Activated T-cell treated with anti-CD3 and anti-CD28 coated beads, Interleukin-2, amount 50 U/mL, for 1 hour (primary cell): ENCODE data around the gene KLF1.
"Not testable (repeated sequence)": the region's sequence is repeated elsewhere in the genome, so short reads cannot be mapped to it uniquely, and the experiment has no call there.

Source experiments
- DNase-seq: peaks from one replicate; pipeline ENCODE4 v3.0.0-alpha.2; 2020

KLF1 gene

DNA sequence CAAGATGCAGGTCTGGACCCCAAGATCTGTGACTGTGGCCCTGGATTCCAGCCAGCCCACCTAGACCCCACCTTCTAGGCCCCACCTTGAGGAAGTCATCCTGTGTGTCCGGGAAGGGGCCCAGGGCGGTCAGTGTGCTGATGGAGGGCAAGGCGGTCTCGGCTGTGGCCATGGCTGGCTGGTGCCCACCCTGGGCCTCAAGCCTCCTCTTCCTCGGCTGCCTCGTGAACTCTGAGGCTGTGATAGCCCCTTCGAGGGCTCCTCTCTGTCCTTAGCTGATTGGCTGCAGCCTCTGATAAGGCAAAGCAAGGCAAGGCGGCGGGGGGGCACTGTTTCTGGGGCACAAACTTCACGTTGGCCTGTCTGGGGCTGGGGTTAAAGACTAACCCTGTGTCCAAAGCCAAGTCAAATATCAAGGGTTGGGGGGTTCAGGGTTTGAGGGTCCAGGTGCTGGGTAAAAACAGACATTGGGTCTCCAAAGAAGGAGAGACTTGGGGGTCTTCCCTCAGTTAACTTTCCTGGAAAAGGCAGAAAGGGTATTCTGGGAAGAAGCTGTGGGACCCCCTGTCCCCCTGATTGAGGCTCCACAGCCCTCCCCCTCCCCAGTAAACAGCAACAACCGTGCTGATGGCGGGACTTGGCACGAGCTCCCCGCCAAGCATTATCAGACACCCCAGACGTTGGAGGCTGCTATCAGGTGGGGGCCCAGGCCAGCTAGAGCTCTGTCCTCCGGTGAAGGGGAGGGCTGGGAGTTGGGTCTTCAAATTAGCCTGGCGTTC lies at the start of gene KLF1:
KLF1 (minus strand) TSS at position 233 of the 779 bp plus-strand sequence; CDS start at position 172, 61 bp downstream.
- no peak for DNase-seq

DNA sequence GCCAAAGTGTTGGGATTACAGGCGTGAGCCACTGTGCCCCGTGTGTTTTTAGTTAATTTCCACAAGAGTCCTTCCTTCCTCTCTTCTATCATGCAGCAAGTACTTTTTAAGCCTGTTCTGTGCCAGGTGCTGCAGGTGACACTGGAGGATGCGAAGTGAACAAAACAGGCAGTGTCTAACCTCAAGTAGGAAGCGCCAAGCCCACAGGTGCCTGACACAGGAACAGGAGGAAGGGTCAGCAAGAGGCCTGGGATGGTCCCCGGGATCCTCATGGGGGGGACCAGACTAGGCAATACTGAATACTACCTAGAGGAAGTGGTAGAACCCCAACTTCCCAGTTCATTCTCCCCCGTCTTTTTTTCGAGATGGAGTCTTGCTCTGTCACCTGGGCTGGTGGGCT lies 49.6 kb upstream of the KLF1 start:
- DNase-seq, result no peak

GRCh38 chr19:12935071-12935470 lies 48.1 kb upstream of the KLF1 start:
- no peak for DNase-seq

GRCh38 chr19:12933287-12934072 lies 46.5 kb upstream of the KLF1 start, which contains the start of gene FARSA:
TSS of gene FARSA (minus strand) at chr19:12933711. CDS start at chr19:12933696, 15 bp downstream.
- DNase-seq, result peak; percentile 82

- DNase-seq, result no peak
Observed at GRCh38 chr19:12932392-12933286, 45.6 kb upstream of the KLF1 start.

DNA sequence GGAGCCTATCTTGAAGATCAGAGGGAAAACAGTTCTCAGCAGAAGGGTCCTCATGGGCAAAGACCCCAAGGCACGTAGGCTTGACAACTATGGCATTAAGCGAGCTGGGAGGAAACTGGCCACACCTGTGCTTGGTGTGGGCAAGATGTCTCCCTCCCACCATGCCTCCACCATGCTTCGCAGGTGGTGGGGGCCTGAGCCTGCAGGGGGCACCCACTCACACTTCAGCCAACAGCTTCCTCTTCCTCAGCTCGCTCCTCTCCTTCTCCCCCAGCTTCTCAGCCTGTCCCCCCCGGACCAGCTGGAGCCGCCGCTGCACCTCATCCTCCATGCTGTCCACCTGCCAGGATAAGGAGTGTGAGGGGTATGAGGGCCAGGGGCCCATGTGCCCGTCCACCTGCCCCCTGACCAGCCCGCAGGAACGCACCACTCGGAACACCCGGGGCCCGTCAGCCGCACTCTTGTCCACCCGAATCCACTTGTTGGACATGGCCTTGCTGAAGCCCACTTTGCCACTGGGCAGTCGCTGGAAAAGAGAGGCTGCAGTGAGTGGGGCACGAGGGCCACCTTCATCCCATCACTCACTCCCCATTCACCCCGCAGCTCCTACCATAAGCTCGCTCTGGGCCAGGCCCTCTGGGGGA lies 43.1 kb upstream of the KLF1 start:
- DNase-seq, result no peak

DNA sequence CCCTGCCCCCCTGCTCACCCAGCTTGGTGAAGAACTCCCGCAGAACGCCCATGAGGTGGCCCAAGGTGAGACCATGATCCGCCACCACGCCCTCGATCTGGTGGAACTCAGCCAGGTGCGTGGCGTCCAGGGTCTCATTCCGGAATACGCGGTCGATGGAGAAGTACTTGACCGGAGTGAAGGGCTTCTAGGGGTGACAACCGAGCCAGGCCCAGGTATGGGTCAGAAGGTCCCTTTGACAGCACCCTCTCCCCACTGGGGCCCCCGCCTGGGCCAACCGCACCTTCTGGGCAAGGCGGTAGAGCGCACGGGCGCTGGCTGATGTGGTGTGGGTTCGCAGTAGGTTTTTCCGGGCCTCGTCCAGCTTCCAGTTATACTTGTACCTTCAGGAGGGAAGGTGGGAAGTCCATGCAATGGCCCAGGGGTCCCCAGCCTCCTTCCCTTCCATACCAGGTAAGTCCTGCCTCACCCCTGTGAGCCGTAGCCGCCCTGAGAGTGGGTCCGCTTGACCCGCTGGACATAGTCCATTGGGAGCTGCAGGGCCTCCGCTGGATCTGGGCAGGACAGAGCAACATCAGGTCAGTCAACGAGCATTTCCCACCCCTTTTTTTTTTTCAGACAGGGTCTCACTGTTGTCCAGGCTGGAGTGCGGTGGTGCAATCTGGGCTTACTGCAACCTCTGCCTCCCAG lies 37.8 kb upstream of the KLF1 start:
- DNase-seq, result no peak

- no peak for DNase-seq
Observed at GRCh38 chr19:12922959-12923358, 36.0 kb upstream of the KLF1 start.

GRCh38 chr19:12921047-12921446 lies 34.0 kb upstream of the KLF1 start:
- no peak for DNase-seq

DNA sequence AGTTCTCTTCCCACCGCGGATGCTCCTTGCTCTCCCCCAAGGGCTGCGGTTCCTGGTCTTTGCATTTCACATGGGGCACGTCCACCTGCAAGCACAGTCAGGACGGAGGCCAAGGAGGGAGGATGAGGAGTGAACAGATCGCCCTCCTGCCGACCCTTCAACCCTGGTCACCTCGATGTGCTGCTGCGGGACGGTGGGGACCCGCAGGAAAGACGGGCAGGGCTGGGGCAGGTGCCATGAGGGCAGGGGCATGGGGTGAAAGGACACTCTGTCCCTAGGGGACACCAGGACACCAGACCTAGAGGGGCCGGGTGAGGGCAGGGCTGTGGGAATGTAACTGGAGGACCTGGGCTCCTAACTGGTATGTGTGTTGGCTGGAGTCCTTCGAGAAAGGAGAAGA lies 31.3 kb upstream of the KLF1 start:
- no peak for DNase-seq

GRCh38 chr19:12915860-12916259 lies 28.9 kb upstream of the KLF1 start:
- not testable (repeated sequence) for DNase-seq

DNA sequence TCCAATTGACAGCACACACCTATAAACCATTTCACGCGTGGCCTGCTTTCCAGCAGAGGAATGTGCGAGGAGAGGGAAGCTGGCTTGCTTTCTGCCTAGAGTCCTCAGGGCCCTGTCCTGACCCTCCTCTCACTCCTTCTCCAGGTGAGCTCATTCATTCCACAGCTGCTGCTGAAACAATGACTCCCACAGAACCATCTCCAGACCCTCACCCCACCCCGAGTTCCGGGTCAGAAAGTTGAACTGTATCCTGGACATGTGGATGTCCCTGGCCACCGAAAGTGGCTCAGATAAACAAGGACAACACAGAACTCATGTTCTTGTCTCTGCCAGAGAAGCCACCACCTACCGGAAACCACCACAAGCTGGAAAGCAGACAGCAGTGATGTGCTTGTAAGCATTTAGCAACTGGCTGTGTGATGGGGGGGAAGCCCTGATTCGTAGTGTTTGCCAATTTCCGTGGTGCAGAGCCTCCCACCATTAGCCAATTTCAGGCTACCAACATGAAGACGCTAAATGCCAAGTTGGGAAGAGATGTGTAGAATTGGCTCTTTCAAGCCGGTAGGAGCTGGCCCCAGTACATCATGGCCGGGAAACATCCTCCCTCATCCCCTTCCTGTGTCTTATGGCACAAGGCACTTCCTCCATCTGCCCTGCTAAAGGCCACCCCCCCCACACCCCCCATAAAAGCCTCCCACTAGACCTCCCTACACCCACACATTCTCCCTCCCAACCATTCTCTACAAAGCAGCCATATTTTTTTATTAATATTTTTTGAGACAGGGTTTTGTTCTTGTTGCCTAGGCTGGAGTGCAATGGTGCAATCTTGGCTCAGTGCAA lies 27.1 kb upstream of the KLF1 start:
- peak; percentile 56 for DNase-seq

DNA sequence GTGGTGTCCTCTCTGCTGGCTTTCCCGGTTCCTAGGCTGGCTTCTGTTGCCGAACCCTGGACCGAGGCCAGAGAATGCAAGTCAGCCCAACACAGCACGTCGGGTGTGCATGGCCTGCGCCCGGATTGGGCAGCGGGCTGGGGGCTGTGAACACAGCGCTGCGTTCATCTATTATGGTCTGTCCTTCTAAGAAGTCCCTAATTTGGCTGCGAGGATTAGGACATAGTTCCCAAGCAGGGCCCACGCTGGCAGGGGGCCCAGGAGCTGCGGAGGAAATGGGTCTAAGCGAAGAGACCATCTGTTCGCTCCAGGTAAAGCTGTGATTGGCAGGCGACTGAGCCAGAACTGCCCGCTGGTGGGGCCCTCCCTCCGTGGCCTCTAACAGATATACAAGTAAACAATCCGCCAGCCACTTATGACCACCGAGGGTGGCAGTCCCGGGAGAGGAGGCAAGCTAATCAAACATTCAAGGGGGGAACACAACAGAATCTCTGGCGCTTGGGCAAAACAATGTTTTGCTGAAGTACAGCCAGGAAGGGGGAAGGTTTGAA lies 26.1 kb upstream of the KLF1 start:
- DNase-seq, result no peak

DNA sequence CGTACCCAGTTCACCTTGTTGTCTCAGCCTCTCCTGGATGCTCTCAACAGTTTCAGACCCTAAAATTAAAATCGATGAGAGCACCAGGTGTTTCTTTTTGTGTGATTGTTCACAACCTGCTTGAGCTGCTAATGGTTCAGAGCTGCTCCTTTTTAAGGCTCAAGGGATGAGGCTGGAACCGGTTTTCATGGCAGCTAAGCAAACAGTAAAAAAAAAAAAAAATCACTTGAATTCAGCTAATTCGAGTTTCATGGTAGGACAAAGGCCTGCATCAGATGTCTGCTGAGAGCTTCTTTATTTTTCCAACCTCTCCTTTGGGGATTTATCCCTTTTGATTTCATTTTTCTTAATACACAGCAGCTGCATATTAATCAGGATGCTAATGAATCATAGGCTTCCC lies 25.6 kb upstream of the KLF1 start:
- DNase-seq, result no peak

DNA sequence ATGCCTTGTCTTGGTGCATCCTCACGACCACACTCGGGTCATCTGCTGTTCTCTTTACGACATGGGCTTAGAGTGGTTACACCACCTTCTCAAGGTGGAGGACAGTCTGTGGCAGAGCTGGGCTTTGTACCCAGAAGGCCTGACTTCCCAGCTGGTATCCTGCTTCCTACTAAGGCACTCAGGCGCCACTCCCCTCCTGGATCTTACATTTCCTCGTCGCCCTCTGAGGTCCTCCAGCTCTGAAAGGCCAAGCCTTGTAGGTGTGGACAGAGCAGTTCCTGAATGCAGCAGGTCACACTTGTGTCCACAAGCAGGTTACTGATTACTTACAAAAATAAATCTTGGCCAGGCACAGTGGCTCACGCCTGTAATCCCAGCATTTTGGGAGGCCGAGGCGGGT lies 20.2 kb upstream of the KLF1 start:
- DNase-seq, result no peak

GRCh38 chr19:12899891-12900518 lies 13.0 kb upstream of the KLF1 start:
- no peak for DNase-seq

GRCh38 chr19:12896460-12896859 lies 9.5 kb upstream of the KLF1 start:
- no peak for DNase-seq

DNA sequence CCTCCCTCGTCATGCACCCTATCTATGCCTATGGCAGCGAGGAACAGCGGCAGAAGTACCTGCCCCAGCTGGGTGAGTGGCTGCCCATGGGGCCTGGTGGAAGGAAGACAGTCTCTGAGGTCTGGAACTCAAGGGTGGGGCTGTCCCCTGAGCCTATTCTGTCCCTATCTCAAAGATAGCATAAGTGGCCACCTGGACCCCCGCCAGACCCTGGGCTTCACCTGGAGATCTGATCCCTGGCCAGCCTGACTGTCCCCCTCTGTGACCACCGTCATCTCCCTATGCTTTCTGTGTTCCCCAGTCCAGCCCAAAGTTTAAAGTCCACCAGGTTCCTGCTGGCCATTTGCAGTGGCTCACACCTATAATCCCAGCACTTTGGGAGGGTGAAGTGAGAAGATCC lies 6.6 kb upstream of the KLF1 start:
- no peak for DNase-seq

- no peak for DNase-seq
Observed at GRCh38 chr19:12891553-12892021, 4.6 kb upstream of the KLF1 start.
